Stimulated activated CD4-positive, alpha-beta T cell treated with anti-CD3 and anti-CD28 coated beads, Interleukin-4, amount 100 ng/mL, for 48 hours (primary cell): ENCODE results near the gene PECR.
A peak's percentile ranks its signal among the peaks of the same experiment; 100 is the strongest.

Experiments used
- DNase-seq, 2 donors: peaks; one replicate each; pipeline ENCODE4 v3.0.0-alpha.2; 2020; ENCODE audit warnings: low read depth in 2 of 2

The PECR gene

DNA sequence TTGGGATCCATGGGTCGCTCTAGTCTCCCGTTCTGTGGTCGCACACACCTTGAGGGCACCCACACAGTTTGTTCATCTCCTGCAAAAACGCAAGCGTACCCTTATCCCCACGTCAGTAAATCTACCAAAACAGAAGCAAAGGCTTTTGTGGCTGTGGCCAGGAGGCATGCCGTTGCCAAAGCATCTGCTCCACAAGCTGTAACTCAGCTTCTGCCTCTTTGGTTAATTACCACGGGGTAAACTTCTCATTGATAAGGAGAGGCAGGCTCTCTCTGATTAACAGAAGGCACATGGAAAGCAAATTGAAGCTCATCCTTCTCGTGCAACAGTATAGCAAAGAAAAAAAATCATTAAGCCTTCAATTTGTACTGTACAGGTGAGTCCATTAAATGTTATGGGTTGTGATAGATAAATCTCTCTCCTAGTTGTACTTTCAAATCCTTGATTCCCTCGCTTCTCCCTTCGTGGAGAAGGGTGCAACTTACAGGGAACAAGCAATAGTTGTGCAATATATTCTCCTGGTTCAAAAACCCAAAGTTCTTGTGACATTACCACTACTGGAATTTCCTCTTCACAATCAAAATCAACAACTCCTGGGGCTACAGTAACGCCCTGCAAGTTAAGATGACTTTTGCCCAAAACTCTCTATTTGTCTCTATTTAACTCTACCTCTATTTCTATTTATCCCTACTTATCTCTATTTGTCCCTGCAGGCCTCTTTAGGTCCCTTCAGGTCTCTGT lies 10.3 kb downstream of the PECR start:
- no peak for DNase-seq

GRCh38 chr2:216070195-216070594 lies 11.4 kb downstream of the PECR start:
- no peak for DNase-seq

DNA sequence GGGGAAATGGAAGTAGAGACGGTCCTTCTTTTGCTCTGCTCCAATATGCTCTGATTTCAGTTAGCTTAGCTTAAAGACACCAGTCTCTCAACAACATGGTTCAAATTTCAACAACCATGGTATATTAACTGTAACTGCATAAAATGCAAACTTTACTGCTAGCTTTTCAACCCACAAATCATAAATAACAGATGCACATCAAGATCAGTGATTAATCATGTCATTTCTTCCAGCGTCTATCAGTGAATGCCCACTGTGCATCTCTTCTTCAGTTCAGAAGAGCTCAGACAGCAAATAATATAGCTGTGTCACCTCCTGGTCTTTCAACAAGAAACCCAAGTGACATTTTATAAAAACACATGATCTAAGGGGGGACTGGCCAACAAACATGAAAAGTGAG lies 12.6 kb downstream of the PECR start:
- no peak for DNase-seq

GRCh38 chr2:216066230-216066629 lies 15.4 kb downstream of the PECR start:
- DNase-seq, result no peak

DNA sequence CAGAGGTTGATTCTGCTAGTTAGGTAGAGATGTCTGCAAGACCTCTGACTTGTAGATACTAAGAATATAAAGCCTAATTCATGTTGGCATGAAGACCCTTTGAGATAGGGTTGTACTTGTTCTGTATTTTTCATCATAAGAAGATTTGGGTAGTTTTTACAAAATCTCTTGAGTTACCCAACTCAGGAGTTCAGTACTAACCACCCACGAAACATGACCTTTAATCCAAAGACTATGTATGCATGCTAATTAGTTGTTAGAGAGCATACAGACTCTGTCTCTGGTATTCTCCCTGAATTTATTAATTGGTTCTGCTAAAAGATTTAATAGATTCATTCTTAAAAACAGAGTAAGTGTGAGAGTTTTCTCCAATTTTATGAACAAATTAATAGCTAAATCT lies 16.9 kb downstream of the PECR start:
- DNase-seq, result no peak

GRCh38 chr2:216064014-216064630 lies 17.5 kb downstream of the PECR start:
- no peak for DNase-seq

DNA sequence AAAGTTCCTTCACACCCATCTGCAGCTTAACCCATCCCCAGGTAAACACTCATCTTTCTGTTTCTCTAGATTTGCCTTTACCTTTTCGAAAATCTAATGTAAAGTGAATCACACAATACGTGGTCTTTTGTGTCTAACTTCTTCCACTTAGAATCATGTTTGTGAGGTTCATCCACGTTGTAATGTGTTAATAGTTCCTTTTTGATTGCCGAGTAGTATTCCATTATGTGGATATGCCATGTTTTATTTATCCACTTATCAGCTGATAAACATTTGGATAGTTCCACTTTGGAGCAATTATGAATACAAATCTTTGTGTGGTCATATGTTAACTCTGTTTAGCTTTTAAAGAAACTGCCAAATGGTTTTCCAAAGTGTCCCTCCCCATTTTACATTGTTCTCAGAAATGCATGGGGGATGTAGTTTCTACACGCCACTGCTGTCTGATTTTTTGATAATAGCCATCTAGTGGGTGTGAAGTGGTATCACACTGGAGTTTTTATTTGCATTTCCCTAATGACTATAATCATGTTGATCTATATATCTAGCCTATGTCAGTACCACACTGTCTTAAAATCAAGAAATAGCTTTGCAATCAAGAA lies 22.3 kb downstream of the PECR start:
- no peak for DNase-seq

- DNase-seq, result peak; percentile 23 to 24
Observed at GRCh38 chr2:216057688-216058193, 23.9 kb downstream of the PECR start.

- DNase-seq, result no peak
Observed at GRCh38 chr2:216056739-216057138, 24.9 kb downstream of the PECR start.

DNA sequence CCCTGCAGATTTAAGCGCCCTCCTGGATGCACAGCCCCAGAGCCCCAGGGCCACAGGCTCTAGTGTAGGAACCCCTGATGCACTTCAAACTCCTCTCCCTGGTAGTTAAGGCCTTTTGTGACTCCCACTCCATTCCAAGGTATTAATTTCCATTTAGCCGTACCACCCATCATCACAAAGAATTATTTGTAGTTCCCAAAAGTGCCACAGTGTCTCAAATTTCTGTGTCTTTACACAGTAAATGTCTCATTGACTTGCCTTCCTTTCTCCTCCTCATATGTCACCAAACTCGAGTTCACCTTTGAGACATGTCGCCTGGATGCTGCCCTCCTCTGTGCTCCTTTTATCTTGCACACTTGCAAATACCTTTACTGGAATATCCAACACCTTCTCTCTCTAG lies 25.9 kb downstream of the PECR start:
- no peak for DNase-seq

DNA sequence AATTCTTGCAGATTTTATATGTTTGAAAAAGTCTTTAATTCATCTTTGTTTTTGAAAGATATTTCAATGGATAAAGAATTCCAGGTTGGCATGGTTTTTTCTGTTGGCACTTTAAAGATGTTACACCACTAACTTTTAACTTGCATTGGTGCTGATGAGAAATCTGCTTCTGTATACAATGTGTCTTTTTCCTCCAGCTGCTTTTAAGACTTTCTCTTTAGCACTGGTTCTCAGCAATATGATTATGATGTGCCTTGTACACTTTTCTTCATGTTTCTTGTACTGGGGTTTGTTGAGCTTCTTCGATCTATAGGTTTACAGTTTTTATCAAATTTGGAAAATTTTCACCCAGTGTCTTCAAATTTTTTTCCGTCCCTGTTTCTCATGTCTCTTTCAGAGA lies 29.2 kb downstream of the PECR start:
- DNase-seq, result no peak

DNA sequence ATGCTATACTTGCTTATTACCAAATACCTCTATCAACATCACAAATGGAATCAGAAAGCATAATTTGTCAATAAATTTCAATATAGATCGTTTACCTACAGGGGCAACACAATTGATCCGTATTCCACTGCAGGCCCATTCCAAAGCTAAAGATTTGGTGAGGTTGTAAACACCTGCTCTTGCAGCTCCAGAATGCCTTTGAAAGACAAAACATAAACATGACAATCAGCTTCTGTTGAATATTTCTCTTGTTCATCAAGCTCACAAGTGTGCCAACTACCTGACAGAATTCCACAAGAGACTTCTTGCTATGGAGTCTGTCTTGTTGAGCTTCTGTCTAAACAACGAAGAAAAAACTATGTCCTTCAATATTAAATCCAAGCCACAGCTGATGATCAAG lies 30.3 kb downstream of the PECR start:
- no peak for DNase-seq

- DNase-seq, result no peak
Observed at GRCh38 chr2:216049452-216049851, 32.2 kb downstream of the PECR start.

DNA sequence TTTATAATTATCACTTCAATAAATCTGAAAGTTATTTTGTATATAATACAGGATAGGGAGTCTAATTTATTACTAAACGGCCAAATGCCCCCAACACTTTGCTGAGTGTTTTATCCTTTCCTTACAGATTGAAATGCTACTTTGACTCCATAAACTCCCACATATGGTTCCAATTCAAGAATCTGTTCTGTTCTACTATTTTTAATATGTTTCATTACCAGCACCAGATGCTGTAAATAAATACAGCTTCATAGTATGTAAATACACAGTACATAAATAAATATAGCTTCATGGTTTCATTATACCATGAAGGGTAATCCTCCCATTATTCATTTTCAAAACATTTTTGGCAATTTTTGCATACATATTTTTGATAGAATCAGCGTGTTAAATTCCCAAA lies 34.2 kb downstream of the PECR start:
- DNase-seq, result no peak

- DNase-seq, result no peak
Observed at GRCh38 chr2:216044883-216045486, 36.6 kb downstream of the PECR start.

DNA sequence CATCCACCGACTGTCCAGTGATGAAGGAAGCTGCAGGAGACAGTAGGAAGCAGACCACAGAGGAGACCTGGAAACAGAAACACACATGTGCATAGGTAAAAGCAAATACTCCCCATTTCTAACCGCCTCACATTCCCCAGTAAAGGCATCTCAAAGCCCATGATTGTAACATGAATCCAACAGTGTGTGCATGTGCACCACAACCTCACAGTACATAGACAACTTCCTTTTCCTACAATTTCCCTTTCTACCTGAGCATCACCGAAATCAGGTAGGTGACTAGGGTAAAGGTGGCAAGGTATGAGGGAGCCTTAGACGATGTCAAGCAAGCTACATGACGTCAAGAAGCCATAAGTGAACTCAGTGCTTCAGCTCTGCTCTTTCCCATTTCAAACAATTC lies 37.7 kb downstream of the PECR start:
- DNase-seq, result no peak

DNA sequence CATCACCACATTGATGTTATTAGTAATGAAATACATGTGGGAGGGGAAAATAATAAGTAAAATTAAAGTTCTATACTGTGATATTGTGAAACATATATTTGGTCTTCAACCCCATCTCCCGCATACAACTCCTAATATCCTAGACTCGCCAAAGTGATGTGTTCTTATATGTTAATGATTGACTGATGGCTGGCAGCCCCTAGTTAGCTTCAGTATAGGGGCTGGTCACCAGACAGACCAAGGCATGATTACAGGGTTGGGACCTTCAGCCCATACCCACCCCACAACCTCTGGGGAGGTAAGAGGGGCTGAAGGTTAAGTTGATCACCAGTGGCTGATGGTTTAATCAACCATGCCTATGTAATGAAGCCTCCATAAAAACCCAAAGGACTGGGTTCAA lies 40.2 kb downstream of the PECR start:
- DNase-seq, result no peak

- no peak for DNase-seq
Observed at GRCh38 chr2:216039918-216040317, 41.7 kb downstream of the PECR start.

DNA sequence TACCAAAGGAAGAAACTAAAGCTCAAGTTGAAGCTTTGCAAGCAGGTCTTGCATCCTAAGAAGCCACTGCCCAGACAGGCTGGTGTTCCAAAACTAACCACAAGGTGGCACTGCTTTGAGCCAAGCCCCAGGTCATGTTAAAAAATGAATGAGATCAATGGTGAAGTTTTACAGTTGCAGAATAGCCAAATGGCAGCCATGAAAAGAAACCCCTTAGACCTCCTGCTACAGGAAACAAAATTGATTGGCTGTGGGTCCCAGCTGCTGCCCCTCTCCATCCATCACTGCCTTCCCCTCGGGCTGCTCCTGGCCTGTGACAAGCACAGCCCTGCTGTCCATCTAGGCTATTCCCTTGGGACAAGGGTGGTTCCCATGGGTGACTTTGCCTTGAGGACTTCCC lies 47.5 kb downstream of the PECR start:
- peak; percentile 70 to 83 for DNase-seq

GRCh38 chr2:216033403-216033802 lies 48.2 kb downstream of the PECR start:
- DNase-seq, result no peak

GRCh38 chr2:216031960-216032689 lies 49.5 kb downstream of the PECR start:
- no peak for DNase-seq

GRCh38 chr2:216030216-216030615 lies 51.4 kb downstream of the PECR start:
- DNase-seq, result no peak
